ENCODE data around the gene ADGRG3.

DNA sequence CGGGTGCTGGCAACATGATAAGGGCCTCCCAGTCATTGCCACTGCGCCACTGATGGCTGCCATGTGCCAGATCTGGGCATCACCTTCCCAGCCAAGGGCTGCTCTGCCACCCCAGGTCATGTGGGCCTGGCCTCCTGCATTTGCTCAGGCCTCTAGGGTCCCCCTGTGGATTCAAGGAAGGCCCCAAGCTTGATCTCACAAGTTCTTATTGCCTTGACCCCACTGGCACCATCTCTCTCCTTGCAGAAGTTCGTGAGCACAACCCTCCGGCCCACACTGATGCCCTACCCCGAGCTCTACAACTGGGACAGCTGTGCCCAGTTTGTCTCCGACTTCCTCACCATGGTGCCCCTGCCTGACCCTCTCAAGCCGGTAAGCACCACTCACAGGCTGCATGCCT lies 31.8 kb downstream of the ADGRG3 start:
- TF ChIP-seq, protein P1, sequence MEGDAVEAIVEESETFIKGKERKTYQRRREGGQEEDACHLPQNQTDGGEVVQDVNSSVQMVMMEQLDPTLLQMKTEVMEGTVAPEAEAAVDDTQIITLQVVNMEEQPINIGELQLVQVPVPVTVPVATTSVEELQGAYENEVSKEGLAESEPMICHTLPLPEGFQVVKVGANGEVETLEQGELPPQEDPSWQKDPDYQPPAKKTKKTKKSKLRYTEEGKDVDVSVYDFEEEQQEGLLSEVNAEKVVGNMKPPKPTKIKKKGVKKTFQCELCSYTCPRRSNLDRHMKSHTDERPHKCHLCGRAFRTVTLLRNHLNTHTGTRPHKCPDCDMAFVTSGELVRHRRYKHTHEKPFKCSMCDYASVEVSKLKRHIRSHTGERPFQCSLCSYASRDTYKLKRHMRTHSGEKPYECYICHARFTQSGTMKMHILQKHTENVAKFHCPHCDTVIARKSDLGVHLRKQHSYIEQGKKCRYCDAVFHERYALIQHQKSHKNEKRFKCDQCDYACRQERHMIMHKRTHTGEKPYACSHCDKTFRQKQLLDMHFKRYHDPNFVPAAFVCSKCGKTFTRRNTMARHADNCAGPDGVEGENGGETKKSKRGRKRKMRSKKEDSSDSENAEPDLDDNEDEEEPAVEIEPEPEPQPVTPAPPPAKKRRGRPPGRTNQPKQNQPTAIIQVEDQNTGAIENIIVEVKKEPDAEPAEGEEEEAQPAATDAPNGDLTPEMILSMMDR (IDR thresholded peaks at IDR 0.05; ENCODE audit: poor library complexity): no peak
- no peak for TF ChIP-seq EZH2phosphoT487 (IDR thresholded peaks at IDR 0.05; ENCODE audit: low read depth, severe bottlenecking, unreplicated experiment)
